Left ventricle myocardium inferior (tissue), 1 donor: ENCODE results near the gene OS9. TPM values are rescaled to one million over a fixed set of nuclear protein-coding genes. Genes with fewer than 3 reads are reported as not detected.

Experiments used
- DNase-seq: peaks from one replicate; pipeline ENCODE4 v3.0.0-alpha.2; 2020
- H3K27ac ChIP-seq: fragments of 200-600 bp; replicated peaks from 2 replicates; pipeline ENCODE4 v1.8.0; 2021
- H3K27me3 ChIP-seq: fragments of 200-600 bp; 2 replicates; pipeline ENCODE4 v1.8.0; 2021; ENCODE audit warnings: low read depth
- H3K36me3 ChIP-seq: fragments of 200-600 bp; 2 replicates; pipeline ENCODE4 v1.8.0; 2021
- H3K4me1 ChIP-seq: fragments of 200-600 bp; 2 replicates; pipeline ENCODE4 v1.8.0; 2021
- H3K4me3 ChIP-seq: fragments of 200-600 bp; 2 replicates; pipeline ENCODE4 v1.8.0; 2021; ENCODE audit warnings: mild to moderate bottlenecking, moderate library complexity
- H3K9me3 ChIP-seq: fragments of 200-600 bp; replicated peaks from 2 replicates; pipeline ENCODE4 v1.8.0; 2021
- intact Hi-C: fragments of 100-400 bp; cut with micrococcal nuclease; formaldehyde crosslinking; loops from one replicate; pipeline ENCODE4 v1.11.0; 2022
- total RNA-seq: library from RNA; stranded (reverse); fragmentation: NEBNext Ultra II Directional; extraction: Animal tissue kit (Norgen Biotek cat#: 25700); gene quantifications from one replicate; pipeline ENCODE4 v1.2.1, GENCODE V29; 2021
- TF ChIP-seq, protein P1 (sequence below): fragments of 200-600 bp; IDR thresholded peaks from 2 replicates; pipeline ENCODE4 v1.8.0; 2021; ENCODE audit warnings: antibody characterized with exemption, mild to moderate bottlenecking, borderline replicate concordance
- donor health status: DM: no; HTN: yes; CAD: no; lungs with severe emphysema.

The OS9 gene
- total RNA-seq, 1 donor from 2014 or later: 112 TPM

DNA sequence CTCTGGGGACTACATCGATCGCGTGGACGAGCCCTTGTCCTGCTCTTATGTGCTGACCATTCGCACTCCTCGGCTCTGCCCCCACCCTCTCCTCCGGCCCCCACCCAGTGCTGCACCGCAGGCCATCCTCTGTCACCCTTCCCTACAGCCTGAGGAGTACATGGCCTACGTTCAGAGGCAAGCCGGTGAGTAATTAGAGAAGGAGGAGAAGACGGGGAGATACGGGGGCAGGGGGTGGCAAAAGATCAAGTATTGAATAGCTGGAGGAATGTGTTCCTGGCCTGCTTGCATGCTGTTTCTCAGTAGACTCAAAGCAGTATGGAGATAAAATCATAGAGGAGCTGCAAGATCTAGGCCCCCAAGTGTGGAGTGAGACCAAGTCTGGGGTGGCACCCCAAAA is 21.9 kb downstream of the OS9 start:
- intact Hi-C loops: no loop called here
- no peak for DNase-seq
- Histone ChIP-seq H3K27ac (no peak overlapping the region), H3K36me3 (peaks cover 73% of the 10 kb centered on the region), H3K27me3 (no peaks in the 10 kb centered on the region), H3K9me3 (no peaks in the 10 kb centered on the region), H3K4me1 (no peaks in the 10 kb centered on the region), H3K4me3 (no peak overlapping the region)
- TF ChIP-seq, protein P1, sequence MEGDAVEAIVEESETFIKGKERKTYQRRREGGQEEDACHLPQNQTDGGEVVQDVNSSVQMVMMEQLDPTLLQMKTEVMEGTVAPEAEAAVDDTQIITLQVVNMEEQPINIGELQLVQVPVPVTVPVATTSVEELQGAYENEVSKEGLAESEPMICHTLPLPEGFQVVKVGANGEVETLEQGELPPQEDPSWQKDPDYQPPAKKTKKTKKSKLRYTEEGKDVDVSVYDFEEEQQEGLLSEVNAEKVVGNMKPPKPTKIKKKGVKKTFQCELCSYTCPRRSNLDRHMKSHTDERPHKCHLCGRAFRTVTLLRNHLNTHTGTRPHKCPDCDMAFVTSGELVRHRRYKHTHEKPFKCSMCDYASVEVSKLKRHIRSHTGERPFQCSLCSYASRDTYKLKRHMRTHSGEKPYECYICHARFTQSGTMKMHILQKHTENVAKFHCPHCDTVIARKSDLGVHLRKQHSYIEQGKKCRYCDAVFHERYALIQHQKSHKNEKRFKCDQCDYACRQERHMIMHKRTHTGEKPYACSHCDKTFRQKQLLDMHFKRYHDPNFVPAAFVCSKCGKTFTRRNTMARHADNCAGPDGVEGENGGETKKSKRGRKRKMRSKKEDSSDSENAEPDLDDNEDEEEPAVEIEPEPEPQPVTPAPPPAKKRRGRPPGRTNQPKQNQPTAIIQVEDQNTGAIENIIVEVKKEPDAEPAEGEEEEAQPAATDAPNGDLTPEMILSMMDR: no peak

DNA sequence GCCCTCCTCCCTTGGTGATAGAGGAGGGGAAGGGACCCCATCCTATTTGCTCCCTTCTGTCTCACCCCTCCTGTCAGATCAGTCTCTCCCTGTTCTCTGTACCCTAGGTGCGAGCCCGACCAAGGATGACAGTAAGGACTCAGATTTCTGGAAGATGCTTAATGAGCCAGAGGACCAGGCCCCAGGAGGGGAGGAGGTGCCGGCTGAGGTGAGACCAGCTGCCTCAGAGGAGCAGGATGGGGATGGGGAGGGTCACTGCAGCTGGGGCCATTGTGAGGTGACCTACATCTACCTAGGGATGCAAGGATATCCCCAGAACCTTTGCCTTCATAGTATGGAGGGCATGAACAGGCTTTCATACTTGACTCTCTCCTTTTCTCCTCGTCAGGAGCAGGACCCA is 22.4 kb downstream of the OS9 start:
- H3K27ac ChIP-seq: no peak overlapping the region
- H3K36me3 ChIP-seq: peaks cover 78% of the 10 kb centered on the region
- H3K4me1 ChIP-seq: no peaks in the 10 kb centered on the region
- DNase-seq: no peak
- H3K27me3 ChIP-seq: no peaks in the 10 kb centered on the region
- no peak overlapping the region for H3K4me3 ChIP-seq
- intact Hi-C loops: no loop called here
- H3K9me3 ChIP-seq: no peaks in the 10 kb centered on the region
- TF ChIP-seq, protein P1: no peak

DNA sequence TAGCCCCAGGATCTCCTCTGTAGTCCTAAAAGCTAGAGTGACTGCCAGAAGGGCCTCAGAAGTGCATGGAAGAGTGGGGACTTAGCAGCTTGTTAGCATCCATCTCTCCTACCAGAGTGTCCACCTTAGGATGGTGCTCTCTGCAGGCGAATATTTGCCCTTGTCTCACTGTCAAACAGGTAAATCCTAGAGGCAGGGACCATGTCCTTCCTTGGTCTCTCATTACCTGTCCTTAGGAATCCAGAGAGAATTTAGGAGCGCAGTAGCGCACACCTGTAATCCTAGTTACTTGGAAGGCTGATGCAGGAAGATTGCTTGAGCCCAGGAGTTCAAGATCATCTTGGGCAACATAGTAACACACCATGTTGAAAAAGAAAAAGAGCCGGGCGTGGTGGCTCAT is 23.2 kb downstream of the OS9 start:
- H3K9me3 ChIP-seq: no peaks in the 10 kb centered on the region
- DNase-seq: no peak
- peaks cover 75% of the 10 kb centered on the region for H3K36me3 ChIP-seq
- H3K4me3 ChIP-seq: no peak overlapping the region
- H3K27ac ChIP-seq: no peak overlapping the region
- H3K27me3 ChIP-seq: no peaks in the 10 kb centered on the region
- no peaks in the 10 kb centered on the region for H3K4me1 ChIP-seq
- intact Hi-C loops: no loop called here
- TF ChIP-seq, protein P1: no peak

DNA sequence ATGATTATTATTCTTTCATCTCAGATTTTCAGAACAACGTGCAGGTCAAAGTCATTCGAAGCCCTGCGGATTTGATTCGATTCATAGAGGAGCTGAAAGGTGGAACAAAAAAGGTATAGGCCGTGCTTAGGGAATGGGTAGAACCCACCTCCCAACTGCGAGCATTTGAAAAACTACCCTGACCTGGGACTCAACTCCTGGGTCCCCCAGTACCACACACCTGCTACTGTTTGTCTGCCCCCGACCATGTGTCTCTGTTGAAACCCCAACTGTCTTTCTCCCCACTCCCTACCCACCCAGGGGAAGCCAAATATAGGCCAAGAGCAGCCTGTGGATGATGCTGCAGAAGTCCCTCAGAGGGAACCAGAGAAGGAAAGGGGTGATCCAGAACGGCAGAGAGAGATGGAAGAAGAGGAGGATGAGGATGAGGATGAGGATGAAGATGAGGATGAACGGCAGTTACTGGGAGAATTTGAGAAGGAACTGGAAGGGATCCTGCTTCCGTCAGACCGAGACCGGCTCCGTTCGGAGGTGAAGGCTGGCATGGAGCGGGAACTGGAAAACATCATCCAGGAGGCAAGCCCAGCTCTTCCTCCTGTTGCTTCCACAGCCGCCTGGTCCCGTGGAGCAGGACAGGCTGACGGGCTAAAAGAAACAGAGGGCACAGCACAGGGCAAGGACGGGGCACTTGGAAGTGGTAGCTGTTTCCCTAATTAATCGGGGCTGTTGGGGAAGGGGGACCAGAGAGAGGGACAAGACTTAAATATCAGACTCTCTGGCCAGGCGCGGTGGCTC is 24.1 kb downstream of the OS9 start:
- no peaks in the 10 kb centered on the region for H3K9me3 ChIP-seq
- H3K36me3 ChIP-seq: peaks cover 69% of the 10 kb centered on the region
- DNase-seq: no peak
- intact Hi-C loops: no loop called here
- no peaks in the 10 kb centered on the region for H3K27me3 ChIP-seq
- no peak overlapping the region for H3K27ac ChIP-seq
- H3K4me1 ChIP-seq: no peaks in the 10 kb centered on the region
- TF ChIP-seq, protein P1: no peak
- H3K4me3 ChIP-seq: no peak overlapping the region

DNA sequence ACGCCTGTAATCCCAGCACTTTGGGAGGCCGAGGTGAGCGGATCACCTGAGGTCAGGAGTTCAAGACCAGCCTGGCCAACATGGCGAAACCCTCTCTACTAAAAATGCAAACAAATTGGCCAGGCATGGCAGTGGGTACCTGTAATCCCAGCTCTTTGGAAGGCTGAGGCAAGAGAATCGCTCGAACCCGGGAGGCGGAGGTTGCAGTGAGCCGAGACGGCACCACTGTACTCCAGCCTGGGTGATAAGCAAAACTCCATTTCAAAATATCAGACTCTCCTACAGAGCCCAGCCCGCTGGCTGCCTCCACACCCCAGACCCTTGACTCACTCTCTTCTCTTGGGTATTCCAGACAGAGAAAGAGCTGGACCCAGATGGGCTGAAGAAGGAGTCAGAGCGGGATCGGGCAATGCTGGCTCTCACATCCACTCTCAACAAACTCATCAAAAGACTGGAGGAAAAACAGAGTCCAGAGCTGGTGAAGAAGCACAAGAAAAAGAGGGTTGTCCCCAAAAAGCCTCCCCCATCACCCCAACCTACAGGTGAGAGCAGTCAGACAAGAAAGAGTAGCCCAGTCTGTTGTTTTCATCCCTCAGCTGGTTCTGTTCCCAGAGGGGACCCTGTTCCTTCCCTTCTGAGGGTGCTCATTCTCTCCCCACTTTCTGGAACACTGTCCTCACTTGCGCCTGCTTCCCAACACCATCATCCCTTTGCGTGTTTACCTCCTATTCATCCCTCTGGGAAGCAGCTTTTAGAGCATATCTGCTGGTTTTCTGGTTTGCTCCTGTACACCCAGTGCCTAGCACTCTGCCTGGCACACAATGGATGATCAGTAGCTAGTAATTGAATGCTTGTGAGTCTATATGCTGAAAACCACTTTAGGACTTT is 25.0 kb downstream of the OS9 start:
- H3K36me3 ChIP-seq: peaks cover 69% of the 10 kb centered on the region
- no peak for DNase-seq
- TF ChIP-seq, protein P1: no peak
- no peaks in the 10 kb centered on the region for H3K9me3 ChIP-seq
- intact Hi-C loops: no loop called here
- no peaks in the 10 kb centered on the region for H3K4me1 ChIP-seq
- H3K27me3 ChIP-seq: peaks cover under 1% of the 10 kb centered on the region
- H3K4me3 ChIP-seq: no peak overlapping the region
- no peak overlapping the region for H3K27ac ChIP-seq
